Right atrium auricular region (tissue), 2 donors: ENCODE results near the gene DCDC1. TPM values are rescaled to one million over a fixed set of nuclear protein-coding genes. Genes with fewer than 3 reads are reported as not detected.

Experiments
- DNase-seq: peaks from one replicate; pipeline ENCODE4 v3.0.0-alpha.2; 2019; ENCODE audit warnings: low spot score
- H3K27ac ChIP-seq, 2 donors: fragments of 200-600 bp; sonication (generic); 1 replicate in 1 of 2; 2 replicates in 1 of 2; pipeline ENCODE4 v1.5.1; 2016 to 2019
- H3K27me3 ChIP-seq, 2 donors: fragments of 200-600 bp; sonication (generic); one replicate each; pipeline versions ENCODE4 v1.5.1 to v1.6.0; 2017 to 2019
- H3K36me3 ChIP-seq: fragments of 200-600 bp; sonication (generic); one replicate; pipeline ENCODE4 v1.5.1; 2016
- H3K4me1 ChIP-seq, 2 donors: fragments of 200-600 bp; sonication (generic); one replicate each; pipeline versions ENCODE4 v1.5.1 to v1.6.0; 2017 to 2019
- H3K4me3 ChIP-seq, 2 donors: fragments of 200-600 bp; sonication (generic); 1 replicate in 1 of 2; 2 replicates in 1 of 2; pipeline ENCODE4 v1.5.1; 2017 to 2019; ENCODE audit warnings: mild to moderate bottlenecking in 1 of 2, moderate library complexity in 1 of 2
- H3K9me3 ChIP-seq, 2 donors: fragments of 200-600 bp; sonication (generic); one replicate each; pipeline ENCODE4 v1.5.1; 2019
- total RNA-seq, 2 donors: library from RNA; depleted of rRNA; stranded (reverse); fragments of >200 nt; gene quantifications; one replicate each; pipeline ENCODE4 v1.1.0, GENCODE V29; 2016
- TF ChIP-seq, protein P1 (sequence below), 2 donors: fragments of 200-600 bp; sonication (generic); IDR thresholded peaks; one replicate each; pipeline ENCODE4 v1.5.1; 2019; ENCODE audit warnings: antibody characterized with exemption in 2 of 2

DCDC1 gene
- total RNA-seq, 2 donors from 2014 or later = 0.15 to 0.24 TPM

DNA sequence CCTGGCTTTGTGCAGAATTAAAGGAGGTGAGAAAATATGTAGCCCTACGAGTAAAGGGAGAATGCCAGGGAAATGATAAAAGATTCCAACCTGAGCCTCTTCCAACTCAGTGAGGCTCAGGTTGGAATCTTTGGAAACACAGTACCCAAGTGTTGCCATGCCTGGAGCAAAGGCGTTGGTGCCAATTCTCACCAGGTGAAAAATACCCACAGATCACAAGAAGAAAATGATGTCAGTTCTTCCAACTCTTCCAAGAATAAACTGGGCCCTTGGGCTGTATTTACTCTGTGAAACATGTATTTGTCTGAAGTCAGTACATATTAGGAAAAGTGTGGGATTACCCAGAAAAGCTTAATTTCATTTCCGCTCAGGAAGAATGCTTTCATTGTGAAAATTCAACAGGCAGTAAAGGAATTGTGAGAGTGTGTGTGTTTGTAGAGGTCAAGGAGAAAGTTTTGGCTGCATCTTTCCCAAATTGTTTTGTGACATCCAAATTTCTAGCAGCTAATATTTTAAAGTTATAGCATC lies 548.0 kb downstream of the DCDC1 start:
- TF ChIP-seq, protein P1, sequence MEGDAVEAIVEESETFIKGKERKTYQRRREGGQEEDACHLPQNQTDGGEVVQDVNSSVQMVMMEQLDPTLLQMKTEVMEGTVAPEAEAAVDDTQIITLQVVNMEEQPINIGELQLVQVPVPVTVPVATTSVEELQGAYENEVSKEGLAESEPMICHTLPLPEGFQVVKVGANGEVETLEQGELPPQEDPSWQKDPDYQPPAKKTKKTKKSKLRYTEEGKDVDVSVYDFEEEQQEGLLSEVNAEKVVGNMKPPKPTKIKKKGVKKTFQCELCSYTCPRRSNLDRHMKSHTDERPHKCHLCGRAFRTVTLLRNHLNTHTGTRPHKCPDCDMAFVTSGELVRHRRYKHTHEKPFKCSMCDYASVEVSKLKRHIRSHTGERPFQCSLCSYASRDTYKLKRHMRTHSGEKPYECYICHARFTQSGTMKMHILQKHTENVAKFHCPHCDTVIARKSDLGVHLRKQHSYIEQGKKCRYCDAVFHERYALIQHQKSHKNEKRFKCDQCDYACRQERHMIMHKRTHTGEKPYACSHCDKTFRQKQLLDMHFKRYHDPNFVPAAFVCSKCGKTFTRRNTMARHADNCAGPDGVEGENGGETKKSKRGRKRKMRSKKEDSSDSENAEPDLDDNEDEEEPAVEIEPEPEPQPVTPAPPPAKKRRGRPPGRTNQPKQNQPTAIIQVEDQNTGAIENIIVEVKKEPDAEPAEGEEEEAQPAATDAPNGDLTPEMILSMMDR (IDR thresholded peaks at IDR 0.05) = no peak
- Histone ChIP-seq H3K9me3 (no peaks in the 10 kb centered on the region), H3K27ac (no peak overlapping the region)

DNA sequence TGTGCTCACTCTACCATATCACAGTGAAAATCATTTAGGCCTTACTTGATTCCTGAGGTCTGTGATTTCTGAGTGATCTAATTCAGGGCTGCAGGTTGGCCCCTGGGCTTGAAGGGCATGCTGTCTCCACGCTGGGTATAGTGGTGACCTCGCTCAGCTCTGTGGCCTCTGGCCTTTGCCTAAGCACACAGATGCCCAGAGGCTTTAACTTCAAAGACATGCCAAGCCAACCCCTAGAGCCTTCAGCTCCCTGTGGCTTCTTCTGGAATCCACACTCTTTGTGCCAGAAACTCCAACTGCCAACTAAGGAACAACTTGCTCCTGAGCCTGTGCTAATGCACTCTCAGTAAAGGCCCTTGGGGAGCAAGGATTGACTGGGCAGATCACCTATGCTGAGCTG lies 550.8 kb downstream of the DCDC1 start:
- no peaks in the 10 kb centered on the region for H3K36me3 ChIP-seq
- TF ChIP-seq, protein P1 (IDR thresholded peaks at IDR 0.05) = no peak
- no peaks in the 10 kb centered on the region for H3K27me3 ChIP-seq
- no peak for DNase-seq
- no peaks in the 10 kb centered on the region for H3K9me3 ChIP-seq
- peaks cover 0 to 13% of the 10 kb centered on the region in 2 donors for H3K4me1 ChIP-seq
- no peak overlapping the region for H3K27ac ChIP-seq
- no peak overlapping the region for H3K4me3 ChIP-seq

More for the DNA sequence above, 548.0 kb downstream of the DCDC1 start:
- DNase-seq = no peak
- Histone ChIP-seq H3K4me3 (no peak overlapping the region), H3K4me1 (peaks cover 0 to 9% of the 10 kb centered on the region in 2 donors), H3K36me3 (no peaks in the 10 kb centered on the region), H3K27me3 (no peaks in the 10 kb centered on the region)

DNA sequence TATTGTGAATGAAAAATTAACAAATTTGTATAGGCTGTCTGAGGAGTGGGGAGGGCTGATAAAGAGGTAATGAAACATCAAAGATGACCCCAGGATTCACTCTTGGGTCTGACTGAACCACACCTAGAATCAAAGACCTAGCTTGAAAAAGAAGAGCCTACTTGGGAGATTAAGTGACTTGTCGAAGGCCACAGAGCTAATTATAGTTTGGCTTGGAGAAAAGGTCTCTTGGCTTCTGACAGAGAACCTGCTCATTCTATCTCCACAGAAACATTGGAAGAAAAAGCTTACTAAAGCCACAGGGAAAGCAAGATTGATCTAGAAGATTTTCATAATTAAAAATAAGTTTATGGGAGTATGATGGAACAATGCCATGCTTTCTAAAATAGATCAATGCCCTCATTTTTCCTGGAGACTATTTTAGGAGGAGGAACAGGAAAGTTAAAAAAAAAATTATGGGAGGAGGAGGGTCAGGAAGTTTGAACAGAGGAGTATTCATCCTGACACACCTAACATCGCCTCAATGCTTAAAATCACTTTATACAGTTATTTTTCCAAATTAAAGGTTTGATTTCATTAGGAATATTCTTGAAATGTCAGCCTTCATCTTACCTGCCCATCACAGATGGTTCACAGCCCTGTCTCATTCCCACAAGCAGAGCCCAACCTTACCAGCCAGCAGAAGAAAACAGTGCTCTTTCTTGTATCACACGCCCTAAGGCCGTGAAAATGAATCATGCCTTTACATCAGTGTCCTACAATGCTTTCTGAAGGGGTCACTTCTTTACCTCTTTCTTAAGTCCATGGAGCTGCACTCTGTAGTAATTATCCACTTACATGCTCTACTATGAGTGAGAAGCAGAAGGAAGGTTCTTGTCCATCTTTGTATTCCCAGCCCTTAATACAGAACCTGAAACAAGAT lies 552.3 kb downstream of the DCDC1 start:
- H3K36me3 ChIP-seq = no peaks in the 10 kb centered on the region
- TF ChIP-seq, protein P1 (IDR thresholded peaks at IDR 0.05) = no peak
- no peak overlapping the region for H3K27ac ChIP-seq
- DNase-seq = no peak
- H3K4me1 ChIP-seq = peaks cover 0 to 13% of the 10 kb centered on the region in 2 donors
- no peaks in the 10 kb centered on the region for H3K27me3 ChIP-seq
- no peak overlapping the region for H3K4me3 ChIP-seq
- H3K9me3 ChIP-seq = no peaks in the 10 kb centered on the region

DNA sequence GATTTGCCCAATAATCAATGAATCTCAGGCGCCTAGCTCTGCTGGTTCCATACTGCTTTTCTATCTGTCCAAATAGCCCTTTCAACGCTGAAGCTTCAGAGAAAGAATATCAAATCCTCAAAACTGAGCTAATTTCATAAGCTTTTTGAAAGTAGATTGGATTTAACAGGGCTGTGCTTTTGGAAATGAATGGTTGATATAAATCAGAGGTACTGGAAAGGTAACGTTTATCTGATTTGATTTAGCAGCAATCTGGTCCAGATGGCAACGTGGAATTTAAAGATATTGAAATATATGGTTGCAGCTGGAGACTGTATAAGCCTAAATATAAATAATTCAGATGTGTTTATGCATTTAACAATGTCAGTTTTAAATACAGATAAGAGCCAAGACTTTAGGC lies 553.9 kb downstream of the DCDC1 start:
- Histone ChIP-seq H3K27me3 (no peaks in the 10 kb centered on the region), H3K27ac (no peak overlapping the region), H3K4me1 (peaks cover 0 to 13% of the 10 kb centered on the region in 2 donors), H3K9me3 (no peaks in the 10 kb centered on the region), H3K4me3 (no peak overlapping the region), H3K36me3 (no peaks in the 10 kb centered on the region)
- TF ChIP-seq, protein P1 (IDR thresholded peaks at IDR 0.05) = no peak
- DNase-seq = no peak

DNA sequence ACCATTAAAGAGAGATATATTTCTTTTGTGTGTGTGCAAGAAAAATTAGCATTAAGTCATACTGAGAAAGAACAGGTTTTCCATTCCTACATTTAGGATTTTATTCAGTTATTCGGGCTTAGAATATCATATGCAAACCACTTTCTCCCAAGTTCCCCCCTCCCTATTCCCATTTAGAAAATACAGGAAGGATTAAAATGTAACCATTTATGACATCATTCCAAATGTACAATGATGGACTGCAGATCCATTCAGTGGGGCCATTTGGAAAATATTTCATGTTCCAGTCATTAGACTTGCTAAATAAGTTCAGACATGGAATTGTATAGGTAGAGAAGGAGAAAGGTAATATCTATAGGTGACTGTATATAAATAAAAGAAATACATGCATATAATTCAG lies 554.8 kb downstream of the DCDC1 start:
- H3K27ac ChIP-seq = no peak overlapping the region
- TF ChIP-seq, protein P1 (IDR thresholded peaks at IDR 0.05) = no peak
- H3K4me3 ChIP-seq = no peak overlapping the region

More for the DNA sequence above, 554.8 kb downstream of the DCDC1 start:
- H3K27me3 ChIP-seq = no peaks in the 10 kb centered on the region
- no peak for DNase-seq
- no peaks in the 10 kb centered on the region for H3K9me3 ChIP-seq
- H3K36me3 ChIP-seq = no peaks in the 10 kb centered on the region
- H3K4me1 ChIP-seq = peaks cover 0 to 13% of the 10 kb centered on the region in 2 donors

Other genes with a start within 250 kb of the DCDC1 start
- gene DNAJC24, start 121 bp upstream of the DCDC1 start, total RNA-seq = 1 to 10 TPM; 9.9 to 10.0 TPM
- gene IMMP1L, start 139.9 kb upstream of the DCDC1 start, total RNA-seq = 10 to 100 TPM in 1 of 2 donors, 1 to 10 TPM in 1; 9.1 to 22.9 TPM
- 10 to 100 TPM; 14.0 to 15.6 TPM for gene ELP4, start 140.0 kb upstream of the DCDC1 start, total RNA-seq